Prostate gland (tissue), 2 donors: ENCODE results near the gene DPP10.

Experiments used
- POLR2A ChIP-seq: fragments of 450-650 bp; IDR thresholded peaks from one replicate; pipeline ENCODE4 v1.6.1; 2016; ENCODE audit warnings: antibody characterized with exemption, mild to moderate bottlenecking
- TF ChIP-seq, protein P1 (sequence below), 4 experiments: fragments of 200-600 bp in 2 of 4; fragments of 450-650 bp in 2 of 4; sonication (generic) in 2 of 4; IDR thresholded peaks; 1 replicate in 3 of 4; 2 replicates in 1 of 4; pipeline ENCODE4 v1.5.1; 2016 to 2019; ENCODE audit warnings: antibody characterized with exemption in 4 of 4, mild to moderate bottlenecking in 2 of 4, moderate library complexity in 2 of 4

DNA sequence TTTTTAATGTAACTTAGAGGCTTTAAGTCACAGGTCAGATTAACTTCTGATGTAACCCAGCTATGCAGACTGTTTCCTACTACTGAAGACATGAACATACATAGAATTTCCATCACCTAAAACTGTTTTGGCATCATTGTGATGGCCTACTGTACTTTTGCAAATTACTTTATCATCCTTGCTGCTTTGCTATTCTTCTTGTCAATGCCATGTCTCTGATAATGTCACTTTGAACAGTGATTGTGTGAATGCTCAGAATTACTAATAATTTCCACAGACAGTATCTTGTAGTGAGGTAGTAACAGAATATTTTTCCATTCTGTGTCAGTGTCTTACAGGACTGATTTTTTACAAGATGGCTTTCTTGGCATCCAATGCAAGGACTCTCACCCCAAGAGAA lies 663.5 kb downstream of the DPP10 start:
- TF ChIP-seq, protein P1, sequence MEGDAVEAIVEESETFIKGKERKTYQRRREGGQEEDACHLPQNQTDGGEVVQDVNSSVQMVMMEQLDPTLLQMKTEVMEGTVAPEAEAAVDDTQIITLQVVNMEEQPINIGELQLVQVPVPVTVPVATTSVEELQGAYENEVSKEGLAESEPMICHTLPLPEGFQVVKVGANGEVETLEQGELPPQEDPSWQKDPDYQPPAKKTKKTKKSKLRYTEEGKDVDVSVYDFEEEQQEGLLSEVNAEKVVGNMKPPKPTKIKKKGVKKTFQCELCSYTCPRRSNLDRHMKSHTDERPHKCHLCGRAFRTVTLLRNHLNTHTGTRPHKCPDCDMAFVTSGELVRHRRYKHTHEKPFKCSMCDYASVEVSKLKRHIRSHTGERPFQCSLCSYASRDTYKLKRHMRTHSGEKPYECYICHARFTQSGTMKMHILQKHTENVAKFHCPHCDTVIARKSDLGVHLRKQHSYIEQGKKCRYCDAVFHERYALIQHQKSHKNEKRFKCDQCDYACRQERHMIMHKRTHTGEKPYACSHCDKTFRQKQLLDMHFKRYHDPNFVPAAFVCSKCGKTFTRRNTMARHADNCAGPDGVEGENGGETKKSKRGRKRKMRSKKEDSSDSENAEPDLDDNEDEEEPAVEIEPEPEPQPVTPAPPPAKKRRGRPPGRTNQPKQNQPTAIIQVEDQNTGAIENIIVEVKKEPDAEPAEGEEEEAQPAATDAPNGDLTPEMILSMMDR (IDR thresholded peaks at IDR 0.05), result no peak
- no peak for TF ChIP-seq POLR2A
